HG03521 (cell line): ENCODE results near the gene ZNF235.
"Not testable (repeated sequence)": the region's sequence is repeated elsewhere in the genome, so short reads cannot be mapped to it uniquely, and the experiment has no call there.

Experiments used
- ATAC-seq: cut with Tn5 transposase; IDR thresholded peaks from one replicate; pipeline ENCODE4 v1.9.1; 2021; ENCODE audit warnings: mild to moderate bottlenecking, moderate library complexity; ENCODE audit not compliant: unreplicated experiment

Gene ZNF235

DNA sequence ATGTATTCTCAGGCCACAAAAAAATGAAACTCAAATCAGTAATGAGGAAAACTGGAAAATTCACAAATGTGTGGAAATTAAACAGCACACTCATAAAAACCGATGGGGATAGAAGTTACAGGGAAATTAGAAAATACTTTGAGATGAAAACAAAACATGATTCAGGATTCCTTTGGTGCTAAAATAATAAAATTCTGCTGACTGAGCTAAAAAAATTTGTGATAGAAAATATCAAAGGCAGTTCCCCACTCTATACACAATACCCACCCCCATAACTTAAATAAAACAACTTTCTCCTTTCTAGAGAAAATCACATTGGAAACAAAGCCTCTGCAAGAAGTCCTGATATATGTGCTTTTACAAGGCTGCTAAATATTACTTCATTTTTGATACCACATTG is 46.7 kb downstream of the ZNF235 start:
- ATAC-seq, result no peak

DNA sequence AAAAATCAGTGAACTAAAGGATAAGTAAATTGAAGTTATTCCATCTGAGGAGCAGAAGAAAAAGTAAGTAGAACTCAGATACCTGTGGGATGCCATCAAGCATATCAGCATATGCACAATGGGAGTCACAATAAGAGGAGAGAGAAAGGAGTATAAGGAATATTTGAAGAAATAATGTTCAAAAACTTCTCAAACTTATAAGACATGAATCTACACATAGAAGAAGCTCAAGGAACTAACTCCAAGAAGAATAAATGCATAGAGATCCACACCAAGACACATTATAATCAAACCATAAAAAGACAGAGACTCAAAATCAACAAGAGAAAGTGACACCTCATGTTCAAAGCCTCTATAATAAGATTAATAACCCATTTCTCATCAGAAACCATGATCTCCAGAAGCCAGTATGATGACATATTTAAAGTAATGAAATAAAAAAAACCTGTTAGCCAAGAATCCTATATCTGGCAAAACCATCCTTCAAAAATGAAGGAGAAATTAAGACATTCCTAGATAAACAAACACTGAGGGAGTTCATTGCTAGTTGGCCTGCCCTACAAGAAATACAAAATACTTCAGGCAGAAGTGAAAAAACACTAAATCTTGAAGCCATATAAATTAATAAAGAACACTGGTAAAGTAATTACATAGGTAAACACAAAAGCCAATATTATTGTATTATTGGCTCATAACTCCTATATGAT is 49.0 kb downstream of the ZNF235 start:
- no peak for ATAC-seq

DNA sequence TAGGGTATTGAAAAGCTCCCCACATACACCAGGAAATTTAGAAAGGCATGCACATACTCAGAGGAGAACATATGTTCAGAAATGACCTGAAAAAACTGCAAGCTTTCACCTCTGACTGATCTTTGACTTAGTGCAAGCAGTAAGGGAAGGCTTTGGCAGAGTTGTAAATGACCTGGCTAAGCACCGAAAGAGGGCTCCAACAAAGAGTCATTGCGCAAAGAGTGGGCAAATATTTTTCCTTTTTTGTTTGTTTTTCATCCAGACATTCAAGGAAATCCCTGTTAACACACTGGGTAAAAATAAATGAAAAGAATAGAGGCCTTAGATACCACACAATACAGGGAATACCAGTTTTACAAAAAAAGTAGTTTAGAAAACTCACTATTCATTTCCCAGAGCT is 50.3 kb downstream of the ZNF235 start:
- ATAC-seq, result no peak

DNA sequence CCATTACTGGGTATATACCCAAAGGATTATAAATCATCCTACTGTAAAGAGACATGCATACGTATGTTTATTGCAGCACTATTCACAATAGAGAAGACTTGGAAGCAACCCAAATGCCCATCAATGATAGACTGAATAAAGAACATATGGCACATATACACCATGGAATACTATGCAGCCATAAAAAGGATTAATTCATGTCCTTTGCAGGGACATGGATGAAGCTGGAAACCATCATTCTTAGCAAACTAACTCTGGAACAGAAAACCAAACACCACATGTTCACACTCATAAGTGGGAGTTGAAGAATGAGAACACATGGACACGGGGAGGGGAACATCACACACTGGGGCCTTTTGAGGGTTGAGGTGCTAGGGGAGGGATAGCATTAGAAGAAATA is 51.4 kb downstream of the ZNF235 start:
- ATAC-seq, result not testable (repeated sequence)

DNA sequence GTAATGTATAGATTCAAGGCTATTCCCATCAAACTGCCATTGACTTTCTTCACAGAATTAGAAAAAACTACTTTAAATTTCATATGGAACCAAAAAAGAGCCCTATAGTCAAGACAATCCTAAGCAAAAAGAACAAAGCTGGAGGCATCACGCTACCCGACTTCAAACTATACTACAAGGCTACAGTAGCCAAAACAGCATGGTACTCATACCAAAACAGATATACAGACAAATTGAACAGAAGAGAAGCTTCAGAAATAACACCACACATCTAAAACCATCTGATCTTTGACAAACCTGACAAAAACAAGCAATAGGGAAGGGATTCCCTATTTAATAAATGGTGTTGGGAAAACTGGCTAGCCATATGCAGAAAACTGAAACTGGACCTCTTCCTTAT is 52.5 kb downstream of the ZNF235 start:
- not testable (repeated sequence) for ATAC-seq

DNA sequence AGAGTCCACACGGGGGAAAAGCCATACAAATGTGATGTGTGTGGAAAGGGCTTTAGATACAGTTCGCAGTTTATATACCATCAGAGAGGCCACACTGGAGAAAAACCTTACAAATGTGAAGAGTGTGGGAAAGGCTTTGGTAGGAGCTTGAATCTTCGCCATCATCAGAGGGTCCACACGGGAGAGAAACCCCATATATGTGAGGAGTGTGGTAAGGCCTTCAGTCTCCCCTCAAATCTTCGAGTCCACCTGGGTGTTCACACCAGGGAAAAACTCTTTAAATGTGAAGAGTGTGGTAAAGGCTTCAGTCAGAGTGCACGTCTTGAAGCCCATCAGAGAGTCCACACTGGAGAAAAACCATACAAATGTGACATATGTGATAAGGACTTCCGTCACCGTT is 68.4 kb downstream of the ZNF235 start:
- ATAC-seq, result no peak
